ENCODE measurements around the gene DENND5A. TPM values are rescaled to one million over a fixed set of nuclear protein-coding genes. Genes with fewer than 3 reads are reported as not detected.
A peak's percentile ranks its signal among the peaks of the same experiment; 100 is the strongest.

DENND5A gene
- total RNA-seq, 4 donors from 2014 or later, result 29.1 to 33.1 (median 31.5) TPM

DNA sequence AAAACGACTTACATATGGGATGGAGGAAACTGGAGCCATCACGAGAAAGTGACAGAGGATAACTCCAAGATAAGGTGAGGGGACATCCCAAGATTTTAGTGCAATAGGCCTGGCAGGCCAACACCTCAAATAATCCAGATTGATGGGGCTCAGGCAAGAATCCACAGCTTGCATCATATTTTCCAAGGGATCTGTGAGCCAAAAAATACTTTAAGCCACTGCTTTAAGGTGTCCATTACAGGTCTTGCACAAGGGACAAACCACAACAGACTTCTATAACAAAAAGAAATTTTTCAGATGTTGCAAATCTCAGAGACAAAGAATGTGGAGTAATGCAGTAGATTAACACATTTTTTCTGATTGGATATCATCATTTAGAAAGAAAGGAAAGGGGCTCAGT is 45.6 kb downstream of the DENND5A start:
- Histone ChIP-seq H3K4me3 (no peak overlapping the region), H3K36me3 (no peaks in the 10 kb centered on the region), H3K4me1 (peaks cover 13 to 16% of the 10 kb centered on the region in 2 donors), H3K27ac (peak overlapping the region; percentile 22 to 56 (median 48)), H3K9me3 (no peaks in the 10 kb centered on the region), H3K27me3 (no peaks in the 10 kb centered on the region)
- peak in 1 of 2 donors; percentile 25 for DNase-seq
- no peak for TF ChIP-seq POLR2A (IDR thresholded peaks at IDR 0.05)
- TF ChIP-seq, protein P1, sequence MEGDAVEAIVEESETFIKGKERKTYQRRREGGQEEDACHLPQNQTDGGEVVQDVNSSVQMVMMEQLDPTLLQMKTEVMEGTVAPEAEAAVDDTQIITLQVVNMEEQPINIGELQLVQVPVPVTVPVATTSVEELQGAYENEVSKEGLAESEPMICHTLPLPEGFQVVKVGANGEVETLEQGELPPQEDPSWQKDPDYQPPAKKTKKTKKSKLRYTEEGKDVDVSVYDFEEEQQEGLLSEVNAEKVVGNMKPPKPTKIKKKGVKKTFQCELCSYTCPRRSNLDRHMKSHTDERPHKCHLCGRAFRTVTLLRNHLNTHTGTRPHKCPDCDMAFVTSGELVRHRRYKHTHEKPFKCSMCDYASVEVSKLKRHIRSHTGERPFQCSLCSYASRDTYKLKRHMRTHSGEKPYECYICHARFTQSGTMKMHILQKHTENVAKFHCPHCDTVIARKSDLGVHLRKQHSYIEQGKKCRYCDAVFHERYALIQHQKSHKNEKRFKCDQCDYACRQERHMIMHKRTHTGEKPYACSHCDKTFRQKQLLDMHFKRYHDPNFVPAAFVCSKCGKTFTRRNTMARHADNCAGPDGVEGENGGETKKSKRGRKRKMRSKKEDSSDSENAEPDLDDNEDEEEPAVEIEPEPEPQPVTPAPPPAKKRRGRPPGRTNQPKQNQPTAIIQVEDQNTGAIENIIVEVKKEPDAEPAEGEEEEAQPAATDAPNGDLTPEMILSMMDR (IDR thresholded peaks at IDR 0.05 in 4 of 5, conservative IDR thresholded peaks at IDR 0.05 in 1 of 5), result no peak
- ATAC-seq, result peak; percentile 76 to 77
- intact Hi-C loops (cut with DNase I; ENCODE audit: low total_unique reads), result no loop called here
- in situ Hi-C loops (cut with MboI; ENCODE audit: low sequenced_read_pairs in 4 of 4), result no loop called here

DNA sequence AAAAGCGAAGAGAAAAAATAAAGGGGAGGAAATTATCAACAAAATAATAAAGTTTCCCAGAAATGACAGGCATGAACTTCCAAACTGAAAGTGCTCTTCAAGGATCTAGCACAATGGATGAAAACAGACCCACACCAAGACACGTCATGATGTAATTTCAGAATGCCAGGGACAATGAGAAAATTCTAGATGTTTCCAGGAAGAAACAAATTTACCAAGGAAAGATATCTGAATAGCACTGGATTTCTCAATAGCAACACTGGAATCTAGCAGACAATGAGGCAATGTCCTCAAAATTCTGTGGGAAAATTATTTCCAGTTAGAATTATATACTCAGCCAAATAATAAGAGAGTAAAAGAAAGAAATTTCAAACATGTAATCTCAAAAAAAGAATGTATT is 46.0 kb downstream of the DENND5A start:
- H3K4me3 ChIP-seq, result no peak overlapping the region
- H3K27ac ChIP-seq, result peak overlapping the region; percentile 22 to 56 (median 48)
- H3K27me3 ChIP-seq, result no peaks in the 10 kb centered on the region
- in situ Hi-C loops (cut with MboI; ENCODE audit: low sequenced_read_pairs in 4 of 4), result no loop called here
- DNase-seq (no peak), ATAC-seq (peak; percentile 53 to 61)
- TF ChIP-seq POLR2A (IDR thresholded peaks at IDR 0.05), result no peak
- TF ChIP-seq, protein P1 (IDR thresholded peaks at IDR 0.05 in 4 of 5, conservative IDR thresholded peaks at IDR 0.05 in 1 of 5), result no peak
- H3K9me3 ChIP-seq, result no peaks in the 10 kb centered on the region
- H3K36me3 ChIP-seq, result no peaks in the 10 kb centered on the region
- peaks cover 13 to 16% of the 10 kb centered on the region in 2 donors for H3K4me1 ChIP-seq
- intact Hi-C loops (cut with DNase I; ENCODE audit: low total_unique reads), result no loop called here

DNA sequence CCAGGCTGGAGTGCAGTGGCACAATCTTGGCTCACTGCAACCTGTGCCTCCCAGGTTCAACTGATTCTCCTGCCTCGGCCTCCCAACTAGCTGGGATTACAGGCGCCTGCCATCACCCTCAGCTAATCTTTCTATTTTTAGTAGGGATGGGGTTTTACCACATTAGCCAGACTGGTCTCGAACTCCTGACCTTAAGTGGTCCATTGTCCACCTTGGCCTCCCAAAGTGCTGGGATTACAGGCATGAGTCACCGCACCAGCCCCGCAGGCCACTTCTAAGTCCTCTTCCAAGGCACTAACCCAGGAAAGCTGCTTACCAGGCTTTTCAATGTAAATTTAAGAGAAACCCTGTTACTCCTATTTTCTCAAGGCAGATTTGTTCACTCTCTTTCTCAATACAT is 50.4 kb downstream of the DENND5A start:
- Histone ChIP-seq H3K4me1 (peaks cover 14 to 17% of the 10 kb centered on the region in 2 donors), H3K36me3 (no peaks in the 10 kb centered on the region), H3K9me3 (no peaks in the 10 kb centered on the region), H3K27me3 (no peaks in the 10 kb centered on the region), H3K4me3 (no peak overlapping the region), H3K27ac (no peak overlapping the region)
- in situ Hi-C loops (cut with MboI; ENCODE audit: low sequenced_read_pairs in 4 of 4) (no loop called here), intact Hi-C loops (cut with DNase I; ENCODE audit: low total_unique reads) (no loop called here)
- DNase-seq, result no peak
- ATAC-seq, result no peak
- TF ChIP-seq, protein P1 (IDR thresholded peaks at IDR 0.05 in 4 of 5, conservative IDR thresholded peaks at IDR 0.05 in 1 of 5), result no peak

DNA sequence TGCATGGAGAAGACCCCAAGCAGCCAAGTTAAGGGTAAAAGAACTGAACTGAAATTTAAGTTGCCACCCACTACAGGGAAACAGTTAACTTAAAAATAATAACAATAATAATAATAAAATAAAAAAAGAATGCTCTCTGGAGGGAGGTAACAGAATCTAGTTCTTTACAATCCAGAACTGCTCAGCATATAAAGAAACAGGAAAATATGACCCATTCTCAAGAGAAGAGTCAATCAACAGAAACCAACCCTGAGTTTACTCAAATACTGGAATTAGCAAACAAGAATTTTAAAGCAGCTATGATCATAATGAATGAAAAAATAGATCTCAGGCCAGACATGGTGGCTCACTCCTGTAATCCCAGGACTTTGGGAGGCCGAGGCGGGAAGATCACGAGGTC is 53.8 kb downstream of the DENND5A start:
- ATAC-seq (no peak), DNase-seq (no peak)
- H3K36me3 ChIP-seq, result no peaks in the 10 kb centered on the region
- TF ChIP-seq POLR2A (IDR thresholded peaks at IDR 0.05), result no peak
- TF ChIP-seq, protein P1 (IDR thresholded peaks at IDR 0.05 in 4 of 5, conservative IDR thresholded peaks at IDR 0.05 in 1 of 5), result no peak
- intact Hi-C loops (cut with DNase I; ENCODE audit: low total_unique reads), result no loop called here
- H3K27me3 ChIP-seq, result no peaks in the 10 kb centered on the region
- no peak overlapping the region for H3K27ac ChIP-seq
- no peak overlapping the region for H3K4me3 ChIP-seq
- H3K9me3 ChIP-seq, result no peaks in the 10 kb centered on the region
- in situ Hi-C loops (cut with MboI; ENCODE audit: low sequenced_read_pairs in 4 of 4), result no loop called here
- peaks cover 24 to 41% of the 10 kb centered on the region in 2 donors for H3K4me1 ChIP-seq

DNA sequence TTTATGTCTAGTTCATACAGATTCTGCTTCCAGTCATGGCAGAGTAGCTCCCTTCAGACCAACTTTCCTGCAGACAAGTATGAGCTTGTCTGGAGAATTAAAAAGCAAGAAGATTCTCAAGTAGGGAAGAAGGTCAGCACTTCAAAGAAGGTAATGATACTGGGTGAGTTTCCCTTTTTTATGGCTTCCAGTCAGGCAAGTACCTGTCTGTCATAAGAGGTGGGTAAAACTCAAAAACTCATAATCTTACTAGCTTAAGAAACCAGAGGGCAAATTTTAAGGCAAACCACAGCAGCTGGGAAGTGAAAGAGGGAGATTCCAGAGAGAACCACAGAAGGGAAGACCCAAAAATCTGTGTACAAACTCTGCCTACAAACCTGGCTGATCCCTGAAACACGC is 54.2 kb downstream of the DENND5A start:
- TF ChIP-seq POLR2A (IDR thresholded peaks at IDR 0.05), result no peak
- TF ChIP-seq, protein P1 (IDR thresholded peaks at IDR 0.05 in 4 of 5, conservative IDR thresholded peaks at IDR 0.05 in 1 of 5), result no peak
- no peak overlapping the region for H3K4me3 ChIP-seq
- intact Hi-C loops (cut with DNase I; ENCODE audit: low total_unique reads), result no loop called here
- ATAC-seq, result no peak
- in situ Hi-C loops (cut with MboI; ENCODE audit: low sequenced_read_pairs in 4 of 4), result no loop called here
- DNase-seq, result no peak
- peaks cover 28 to 43% of the 10 kb centered on the region in 2 donors for H3K4me1 ChIP-seq
- H3K27ac ChIP-seq, result no peak overlapping the region
- H3K27me3 ChIP-seq, result no peaks in the 10 kb centered on the region
- H3K9me3 ChIP-seq, result no peaks in the 10 kb centered on the region
- H3K36me3 ChIP-seq, result no peaks in the 10 kb centered on the region
